ENCODE measurements around the gene PROM2. TPM values are rescaled to one million over a fixed set of nuclear protein-coding genes. Genes with fewer than 3 reads are reported as not detected.

Gene PROM2
- total RNA-seq, 4 donors from 2014 or later, result 1.5 to 13.8 (median 7.1) TPM

DNA sequence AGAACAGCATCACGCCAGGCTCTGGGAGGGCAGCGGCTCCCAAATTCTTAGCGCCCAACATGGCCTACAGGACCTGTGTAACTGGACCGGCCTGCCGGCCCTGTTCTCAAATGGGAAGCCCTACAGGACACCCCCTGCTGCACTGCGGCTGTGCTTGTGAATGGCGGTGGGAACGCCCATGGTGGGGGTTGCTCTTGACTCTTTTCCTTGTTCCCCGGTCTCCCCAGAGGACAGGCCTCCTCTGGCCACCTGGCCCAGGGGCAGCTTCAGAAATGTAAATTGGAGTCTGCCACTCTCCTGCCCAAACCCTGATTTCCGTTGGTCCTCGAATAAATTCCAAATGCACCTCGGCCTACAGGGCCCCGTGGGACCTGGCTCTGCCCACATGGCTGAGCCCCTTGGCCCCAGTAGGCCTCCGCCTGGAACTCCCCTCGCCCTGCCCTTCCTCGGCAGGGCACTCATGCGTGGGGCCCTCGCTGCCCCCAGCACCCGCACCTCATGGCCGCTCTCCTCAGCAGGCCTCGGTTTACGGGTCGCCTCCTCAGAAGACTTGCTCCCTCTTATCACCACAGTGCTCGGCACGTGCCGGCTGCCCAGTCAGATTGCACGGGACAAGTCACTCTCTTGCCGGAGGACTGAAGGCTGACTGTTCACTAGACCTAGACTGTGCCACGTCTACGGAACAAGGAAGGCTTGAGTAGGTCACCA is 52.3 kb downstream of the PROM2 start:
- no peak for TF ChIP-seq POLR2A (IDR thresholded peaks at IDR 0.05)
- TF ChIP-seq, protein P1, sequence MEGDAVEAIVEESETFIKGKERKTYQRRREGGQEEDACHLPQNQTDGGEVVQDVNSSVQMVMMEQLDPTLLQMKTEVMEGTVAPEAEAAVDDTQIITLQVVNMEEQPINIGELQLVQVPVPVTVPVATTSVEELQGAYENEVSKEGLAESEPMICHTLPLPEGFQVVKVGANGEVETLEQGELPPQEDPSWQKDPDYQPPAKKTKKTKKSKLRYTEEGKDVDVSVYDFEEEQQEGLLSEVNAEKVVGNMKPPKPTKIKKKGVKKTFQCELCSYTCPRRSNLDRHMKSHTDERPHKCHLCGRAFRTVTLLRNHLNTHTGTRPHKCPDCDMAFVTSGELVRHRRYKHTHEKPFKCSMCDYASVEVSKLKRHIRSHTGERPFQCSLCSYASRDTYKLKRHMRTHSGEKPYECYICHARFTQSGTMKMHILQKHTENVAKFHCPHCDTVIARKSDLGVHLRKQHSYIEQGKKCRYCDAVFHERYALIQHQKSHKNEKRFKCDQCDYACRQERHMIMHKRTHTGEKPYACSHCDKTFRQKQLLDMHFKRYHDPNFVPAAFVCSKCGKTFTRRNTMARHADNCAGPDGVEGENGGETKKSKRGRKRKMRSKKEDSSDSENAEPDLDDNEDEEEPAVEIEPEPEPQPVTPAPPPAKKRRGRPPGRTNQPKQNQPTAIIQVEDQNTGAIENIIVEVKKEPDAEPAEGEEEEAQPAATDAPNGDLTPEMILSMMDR (IDR thresholded peaks at IDR 0.05), result no peak
- Histone ChIP-seq H3K4me3 (no peak overlapping the region), H3K9me3 (no peaks in the 10 kb centered on the region), H3K4me1 (no peaks in the 10 kb centered on the region), H3K27ac (no peak overlapping the region), H3K36me3 (no peaks in the 10 kb centered on the region), H3K27me3 (no peaks in the 10 kb centered on the region)
- no peak for DNase-seq
- intact Hi-C loops (cut with DNase I; ENCODE audit: low total_unique reads), result no loop called here

DNA sequence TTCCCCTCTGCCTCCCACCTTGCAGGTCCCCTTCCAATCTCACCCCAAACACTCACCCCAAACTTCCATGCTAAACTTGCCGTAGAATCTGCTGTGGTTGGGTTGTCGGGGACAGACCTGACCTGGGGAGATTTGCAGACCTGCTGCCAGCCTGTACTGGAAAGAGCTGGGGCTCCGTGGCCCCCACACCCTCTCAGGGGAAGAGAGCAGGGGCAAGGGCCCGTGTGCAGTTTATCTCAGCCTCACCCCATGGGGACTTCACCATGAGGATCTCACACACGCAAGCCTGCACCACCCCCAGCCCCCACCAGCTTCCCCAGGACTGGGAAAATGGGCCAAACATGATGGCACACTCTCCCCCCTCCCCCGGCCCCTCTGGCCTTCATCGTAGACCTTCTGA is 53.6 kb downstream of the PROM2 start:
- DNase-seq, result no peak
- no peaks in the 10 kb centered on the region for H3K27me3 ChIP-seq
- TF ChIP-seq POLR2A (IDR thresholded peaks at IDR 0.05), result no peak
- TF ChIP-seq, protein P1 (IDR thresholded peaks at IDR 0.05), result no peak
- H3K9me3 ChIP-seq, result no peaks in the 10 kb centered on the region
- no peak overlapping the region for H3K4me3 ChIP-seq
- H3K27ac ChIP-seq, result no peak overlapping the region
- intact Hi-C loops (cut with DNase I; ENCODE audit: low total_unique reads), result no loop called here
- no peaks in the 10 kb centered on the region for H3K4me1 ChIP-seq
- no peaks in the 10 kb centered on the region for H3K36me3 ChIP-seq

DNA sequence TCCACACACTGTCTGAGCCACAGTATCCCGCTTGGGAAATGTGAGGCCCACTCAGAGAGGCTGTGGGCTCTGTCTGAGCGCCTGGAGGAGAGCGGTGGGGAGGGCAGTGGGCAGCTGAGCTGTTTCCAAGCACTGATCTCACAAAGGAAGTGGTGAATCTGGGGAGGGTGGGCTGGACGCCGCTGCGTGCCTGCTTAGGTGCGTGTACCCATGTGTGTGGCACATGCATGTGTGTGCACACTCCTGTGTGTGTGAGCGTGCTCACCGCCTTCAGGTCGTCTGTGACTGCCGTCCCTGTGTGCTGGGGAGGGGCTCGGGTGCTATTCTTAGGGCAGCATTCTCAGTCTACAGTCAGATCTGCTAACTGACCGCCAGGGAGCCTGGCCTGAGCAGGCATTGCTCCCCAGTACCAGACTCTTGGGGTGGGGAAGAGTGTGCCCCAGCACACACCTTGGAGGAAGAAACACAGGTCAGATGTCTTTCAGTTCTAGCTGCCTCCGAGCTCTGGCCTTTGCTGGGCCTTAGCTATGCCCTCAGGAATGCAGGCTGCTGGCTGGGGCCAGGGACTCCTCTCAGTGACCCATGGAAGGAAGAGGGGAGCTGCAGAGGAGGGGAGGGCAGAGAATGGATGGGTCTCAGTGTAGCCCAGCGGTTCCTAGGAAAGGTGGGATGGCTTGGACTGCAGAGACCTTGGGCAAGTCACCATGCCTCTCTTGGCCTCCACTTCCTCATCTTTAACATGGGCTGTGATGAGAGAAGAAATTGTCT is 54.3 kb downstream of the PROM2 start:
- no peak for TF ChIP-seq POLR2A (IDR thresholded peaks at IDR 0.05)
- TF ChIP-seq, protein P1 (IDR thresholded peaks at IDR 0.05), result no peak
- Histone ChIP-seq H3K27ac (no peak overlapping the region), H3K9me3 (no peaks in the 10 kb centered on the region), H3K4me1 (no peaks in the 10 kb centered on the region), H3K27me3 (no peaks in the 10 kb centered on the region), H3K4me3 (no peak overlapping the region), H3K36me3 (no peaks in the 10 kb centered on the region)
- no peak for DNase-seq
- intact Hi-C loops (cut with DNase I; ENCODE audit: low total_unique reads), result no loop called here

DNA sequence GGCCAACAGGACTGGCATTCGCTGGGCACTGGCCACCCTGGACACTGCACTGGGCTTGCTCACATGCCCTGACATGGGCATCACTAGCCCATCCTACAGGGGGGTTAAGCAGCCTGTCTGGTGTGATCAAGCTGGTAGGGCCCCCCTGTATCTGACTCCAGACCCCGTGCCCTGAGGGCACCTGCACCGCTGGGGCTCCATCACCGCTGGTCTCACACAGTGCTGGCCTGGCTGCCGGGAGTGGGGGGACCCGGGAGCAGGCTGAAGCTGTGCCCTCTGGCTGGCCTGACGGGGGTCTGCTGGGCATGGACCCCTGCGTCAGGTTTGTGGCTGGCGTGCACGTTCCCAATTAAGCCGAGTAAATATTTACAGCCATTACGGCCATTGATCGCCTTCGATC is 55.2 kb downstream of the PROM2 start:
- no peak overlapping the region for H3K4me3 ChIP-seq

DNA sequence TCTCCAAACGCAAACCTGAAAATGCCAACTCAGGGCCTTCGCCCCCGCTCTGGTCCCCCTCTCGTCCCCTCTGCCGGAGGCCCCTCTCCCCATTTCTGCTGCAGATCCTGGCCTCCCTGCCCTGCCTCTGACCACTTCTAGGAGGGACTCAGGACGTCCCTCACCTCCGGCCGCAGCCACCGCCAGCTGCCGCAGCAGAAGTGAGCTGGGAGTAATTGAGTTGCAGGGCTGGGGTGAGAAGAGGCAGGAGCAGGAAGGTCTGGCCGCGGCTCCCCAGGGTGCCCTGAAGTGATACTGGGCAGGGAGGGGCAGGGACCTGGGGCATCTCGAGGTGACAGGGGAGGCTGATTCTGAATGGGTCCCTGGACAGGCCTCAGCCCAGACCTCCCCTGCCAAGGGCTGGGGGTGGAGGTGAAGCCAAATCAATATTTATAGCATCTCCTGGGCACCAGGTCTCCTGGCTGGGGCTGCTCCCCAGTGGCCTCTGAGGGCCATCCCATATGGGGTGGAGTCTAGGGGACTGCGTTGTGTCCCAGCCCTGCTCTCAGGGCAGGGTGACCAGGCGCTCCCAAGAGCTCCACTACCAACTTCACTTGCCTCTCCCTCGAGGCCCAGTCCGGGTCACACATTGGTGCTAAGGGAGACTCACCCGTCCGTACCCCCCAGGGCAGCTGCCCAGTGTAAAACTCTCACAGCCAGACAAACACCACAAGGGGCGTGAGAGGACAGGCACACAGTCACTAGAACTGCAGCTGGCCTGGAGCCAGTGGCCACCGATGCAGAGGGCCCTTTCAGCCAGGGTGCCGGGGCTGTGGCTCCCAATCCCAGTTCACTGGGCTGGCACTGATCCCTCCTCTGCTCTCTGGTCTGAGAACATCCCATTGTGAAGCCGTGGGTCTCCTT is 55.9 kb downstream of the PROM2 start:
- no peaks in the 10 kb centered on the region for H3K9me3 ChIP-seq
- TF ChIP-seq POLR2A (IDR thresholded peaks at IDR 0.05), result no peak
- TF ChIP-seq, protein P1 (IDR thresholded peaks at IDR 0.05), result no peak
- no peaks in the 10 kb centered on the region for H3K36me3 ChIP-seq
- no peaks in the 10 kb centered on the region for H3K4me1 ChIP-seq
- intact Hi-C loops (cut with DNase I; ENCODE audit: low total_unique reads), result no loop called here
- H3K27ac ChIP-seq, result no peak overlapping the region
- DNase-seq, result no peak
- H3K4me3 ChIP-seq, result no peak overlapping the region
- no peaks in the 10 kb centered on the region for H3K27me3 ChIP-seq

More for the DNA sequence above, 55.2 kb downstream of the PROM2 start:
- intact Hi-C loops (cut with DNase I; ENCODE audit: low total_unique reads), result no loop called here
- no peak for TF ChIP-seq POLR2A (IDR thresholded peaks at IDR 0.05)
- DNase-seq, result no peak
- no peaks in the 10 kb centered on the region for H3K36me3 ChIP-seq
- no peak overlapping the region for H3K27ac ChIP-seq
- no peaks in the 10 kb centered on the region for H3K4me1 ChIP-seq
- H3K9me3 ChIP-seq, result no peaks in the 10 kb centered on the region
- no peaks in the 10 kb centered on the region for H3K27me3 ChIP-seq

All from uterus (tissue), 4 donors.